GM21786 (cell line): Measurements from ENCODE around the gene XXYLT1.

Experiments
- ATAC-seq: cut with Tn5 transposase; IDR thresholded peaks from one replicate; pipeline ENCODE4 v1.9.1; 2021; ENCODE audit not compliant: unreplicated experiment

Gene XXYLT1

DNA sequence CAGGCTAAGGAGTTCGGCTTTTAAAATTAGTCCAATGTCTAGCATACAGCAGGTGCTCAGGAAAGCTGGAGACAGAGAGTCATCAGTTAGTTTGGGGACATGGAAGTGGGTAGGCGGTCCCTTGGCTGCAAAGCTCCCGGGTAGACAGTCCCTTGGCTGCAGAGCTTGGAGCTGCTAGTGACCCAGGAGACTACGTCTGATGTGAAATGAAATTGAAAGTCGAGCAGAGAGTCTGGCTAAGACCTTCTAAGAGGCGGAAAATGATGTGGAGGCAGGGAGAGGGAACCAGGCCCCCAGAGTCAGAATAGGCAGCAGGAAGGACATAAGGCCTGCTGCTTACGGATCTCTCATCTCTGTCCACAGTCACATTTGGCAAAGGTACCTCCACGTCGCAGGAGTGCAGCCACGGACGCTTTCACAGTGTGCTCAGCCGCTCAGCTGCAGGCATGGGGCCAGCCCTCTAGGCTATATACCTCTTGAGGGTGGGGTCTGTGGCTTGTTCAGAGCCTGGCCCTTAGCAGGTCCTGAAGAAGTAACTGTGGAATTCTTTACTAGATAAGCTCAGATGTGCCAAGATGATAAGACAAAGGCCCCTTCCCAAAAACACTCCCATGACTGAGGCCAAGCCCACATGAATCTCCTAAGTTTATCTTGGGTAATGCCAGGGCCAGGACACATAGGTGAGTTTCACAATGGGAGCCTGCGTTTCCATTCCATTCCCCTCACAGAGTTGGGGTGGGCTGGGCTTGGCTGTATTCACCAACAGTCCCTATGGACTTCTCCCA lies 131.7 kb downstream of the XXYLT1 start:
- ATAC-seq: peak; percentile 88

GRCh38 chr3:195137638-195138588 lies 133.0 kb downstream of the XXYLT1 start:
- no peak for ATAC-seq

- no peak for ATAC-seq
These were observed 135.0 kb downstream of the XXYLT1 start for GRCh38 chr3:195135917-195136316.

DNA sequence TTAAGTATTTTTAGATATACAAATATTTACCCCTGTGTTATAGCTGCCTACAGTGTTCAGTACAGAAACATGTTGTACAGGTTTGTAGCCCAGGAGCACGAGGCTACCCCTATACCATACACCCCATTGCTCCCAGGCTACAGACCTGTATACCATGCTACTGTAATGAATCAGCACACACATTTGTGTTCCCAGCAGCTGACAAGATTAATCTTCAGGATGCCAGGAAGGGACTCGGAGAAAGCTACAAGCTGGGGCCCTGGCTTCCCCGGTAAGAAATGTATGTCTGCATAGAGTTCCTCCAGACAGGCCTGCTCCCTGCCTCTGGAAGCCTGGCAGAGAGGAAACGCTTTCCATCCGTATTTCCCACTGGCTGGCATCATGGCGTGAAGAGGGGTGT lies 136.5 kb downstream of the XXYLT1 start:
- ATAC-seq: no peak

- ATAC-seq: no peak
These were observed 137.5 kb downstream of the XXYLT1 start for GRCh38 chr3:195133462-195133861.

DNA sequence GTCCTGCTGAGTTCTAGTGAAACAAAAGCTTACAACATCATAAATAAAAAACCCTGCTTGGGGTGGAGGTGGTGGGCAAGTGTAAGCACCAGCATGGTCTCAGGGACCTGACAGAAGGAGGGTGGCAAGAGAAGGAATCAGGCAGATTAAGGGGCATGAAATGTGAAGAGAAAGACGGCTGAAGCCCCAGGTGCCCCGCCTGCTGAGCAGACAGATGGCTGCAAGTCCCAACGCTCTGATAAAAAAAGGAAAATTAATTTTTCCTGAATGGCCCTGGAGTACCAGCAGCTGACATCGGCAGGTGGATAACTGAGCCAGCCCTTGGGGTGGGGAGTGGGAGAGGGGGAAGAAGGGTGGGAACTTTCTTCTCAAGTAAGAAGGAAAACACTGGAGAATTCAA lies 137.9 kb downstream of the XXYLT1 start:
- ATAC-seq: no peak

GRCh38 chr3:195131176-195131575 lies 139.8 kb downstream of the XXYLT1 start:
- no peak for ATAC-seq

DNA sequence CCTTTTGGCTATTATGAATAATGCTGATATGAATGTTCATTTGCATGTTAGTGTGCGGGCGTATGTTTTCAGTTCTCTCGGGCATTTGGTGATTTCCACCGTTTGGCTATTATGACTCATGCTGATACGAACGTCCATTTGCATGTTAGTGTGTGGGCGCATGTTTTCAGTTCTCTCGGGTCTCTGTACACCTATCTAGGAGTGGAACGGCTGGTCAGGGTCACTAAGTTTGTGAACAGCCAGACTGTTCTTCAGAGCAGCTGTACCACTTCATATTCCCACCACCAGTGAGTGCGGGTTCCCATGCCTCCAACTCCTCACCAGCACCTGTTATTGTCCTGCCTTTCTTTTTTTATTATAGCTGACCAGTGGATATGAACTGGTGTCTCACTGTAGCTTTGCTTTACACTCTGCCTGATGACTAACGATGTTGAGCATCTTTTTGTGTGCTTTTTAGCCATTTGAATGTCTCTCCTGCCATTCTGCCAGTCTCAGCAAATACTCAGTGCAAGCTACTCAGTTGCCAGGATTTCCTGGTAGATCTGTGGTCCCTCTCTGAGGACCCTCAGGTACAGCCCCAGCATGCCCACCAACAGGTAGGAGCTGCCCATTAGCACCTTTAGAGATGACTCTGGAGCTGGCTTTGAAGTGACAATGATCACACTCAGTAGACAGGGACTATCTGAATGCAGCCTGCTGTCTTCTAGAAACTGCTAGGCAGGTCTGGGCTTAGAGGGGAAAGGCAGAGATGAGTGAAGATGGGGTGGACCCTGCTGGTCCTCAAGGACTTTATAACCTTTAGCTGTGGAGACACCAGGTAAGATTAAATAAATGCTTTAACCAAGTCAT lies 141.1 kb downstream of the XXYLT1 start:
- peak; percentile 88 for ATAC-seq

GRCh38 chr3:195129072-195129643 lies 141.8 kb downstream of the XXYLT1 start:
- ATAC-seq: no peak

DNA sequence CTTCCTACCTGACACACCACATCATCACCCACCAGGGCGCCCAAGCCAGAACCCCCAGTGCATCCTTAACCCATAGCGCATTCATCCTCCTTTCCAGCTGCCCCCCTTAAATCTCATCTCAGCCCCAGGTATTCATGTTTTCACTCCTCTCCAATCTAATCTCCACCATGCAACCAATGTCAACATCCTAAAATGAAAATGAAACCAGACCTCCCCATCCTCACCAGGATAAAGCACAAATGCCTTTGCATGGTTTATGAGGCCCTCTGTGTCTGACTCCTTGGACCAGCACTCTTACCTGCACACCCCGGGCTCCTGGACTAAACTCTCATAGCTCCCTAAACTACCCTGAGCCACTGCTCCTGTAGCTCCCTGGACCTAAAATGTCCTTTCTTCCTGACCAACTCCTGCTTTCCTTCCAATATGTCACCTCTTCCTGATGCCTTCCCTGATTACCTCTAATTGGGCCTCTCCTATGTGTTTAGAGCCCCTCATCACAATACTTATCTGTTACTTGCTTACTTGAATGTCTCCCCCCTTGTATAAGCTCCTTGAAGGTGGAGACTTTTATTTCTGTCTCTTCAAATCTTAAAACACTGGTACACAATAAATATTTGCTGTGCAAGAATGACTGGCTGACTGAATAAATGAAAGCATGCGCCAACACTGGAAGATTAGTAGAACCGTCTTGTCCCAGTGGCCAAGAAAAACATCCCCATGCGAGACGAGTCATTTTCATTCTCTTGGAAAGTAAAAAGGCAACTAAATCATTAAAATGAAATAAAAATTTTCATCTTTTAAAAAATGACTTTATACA lies 142.5 kb downstream of the XXYLT1 start:
- ATAC-seq: no peak

DNA sequence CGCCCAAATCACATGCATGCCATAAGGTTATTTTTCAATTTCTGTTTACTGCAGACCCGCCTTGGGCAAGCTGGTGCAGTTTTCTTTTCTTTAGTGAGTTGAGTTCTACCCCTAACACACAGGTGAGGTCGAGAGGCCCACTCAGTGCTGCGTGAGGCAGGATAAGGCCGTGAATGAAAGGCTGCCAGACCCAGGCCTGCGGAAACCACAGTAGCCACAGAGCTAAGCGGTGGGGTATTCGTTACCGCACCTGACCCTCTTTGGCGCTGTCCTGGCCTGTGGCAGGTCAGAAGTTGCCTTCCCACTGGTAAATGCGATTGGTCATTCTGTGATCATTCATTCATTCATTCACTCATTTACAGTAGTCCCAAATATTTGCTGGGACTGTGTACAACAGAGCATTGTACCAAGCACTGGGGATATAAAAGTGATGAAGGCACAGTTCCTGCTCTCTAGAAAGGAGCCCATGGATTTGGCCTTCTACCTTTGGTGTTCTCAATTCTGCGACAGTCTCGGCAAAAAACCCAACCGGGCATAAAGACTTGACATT lies 144.8 kb downstream of the XXYLT1 start:
- no peak for ATAC-seq

DNA sequence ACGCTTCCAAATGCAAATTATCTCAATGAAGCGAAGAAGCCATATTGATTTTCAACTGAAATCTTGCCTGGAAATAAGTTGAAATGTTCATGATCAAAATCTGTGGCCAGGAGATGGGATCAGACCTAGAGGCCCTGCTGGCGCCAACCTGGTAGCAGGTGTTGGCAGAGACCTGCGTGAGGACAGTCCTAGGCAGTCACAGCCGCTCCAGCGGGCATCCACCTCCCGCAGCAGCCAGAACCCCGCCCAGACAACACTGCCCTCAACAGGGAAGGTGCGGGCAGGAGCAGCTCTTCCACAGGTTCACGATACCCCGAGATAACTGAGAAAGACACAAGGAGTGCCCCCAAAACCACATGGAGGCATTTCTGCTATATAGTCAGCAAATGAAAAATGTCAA lies 145.3 kb downstream of the XXYLT1 start:
- ATAC-seq: no peak

DNA sequence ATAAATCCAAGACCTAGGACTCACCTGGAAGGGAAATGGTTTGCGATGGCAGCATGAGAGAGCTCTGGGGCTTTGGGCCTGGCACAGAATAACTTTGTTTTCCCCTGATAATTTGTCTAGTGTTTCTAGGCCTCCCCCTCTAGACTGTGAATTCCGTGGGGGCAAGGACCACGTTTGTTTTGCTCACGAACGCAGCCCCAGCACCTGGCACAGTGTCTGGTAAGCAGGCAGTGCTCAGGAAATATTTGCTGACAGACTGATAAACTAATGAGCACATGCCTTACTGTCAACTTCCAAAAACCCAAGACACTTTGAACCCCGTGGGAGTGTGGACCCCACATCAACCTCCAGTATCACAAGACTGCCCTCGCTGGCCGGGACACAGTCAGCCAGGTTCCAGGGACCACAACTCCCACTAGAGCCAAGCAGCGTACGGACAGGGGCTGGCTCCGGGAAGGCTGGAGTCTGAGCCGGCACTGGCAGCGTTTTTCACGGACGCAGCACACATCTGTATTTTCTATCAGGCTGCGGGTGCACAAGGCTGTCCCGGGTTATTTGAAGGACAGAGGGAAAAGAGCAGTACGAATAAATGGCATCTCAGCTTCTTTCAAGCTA lies 146.5 kb downstream of the XXYLT1 start:
- ATAC-seq: no peak

DNA sequence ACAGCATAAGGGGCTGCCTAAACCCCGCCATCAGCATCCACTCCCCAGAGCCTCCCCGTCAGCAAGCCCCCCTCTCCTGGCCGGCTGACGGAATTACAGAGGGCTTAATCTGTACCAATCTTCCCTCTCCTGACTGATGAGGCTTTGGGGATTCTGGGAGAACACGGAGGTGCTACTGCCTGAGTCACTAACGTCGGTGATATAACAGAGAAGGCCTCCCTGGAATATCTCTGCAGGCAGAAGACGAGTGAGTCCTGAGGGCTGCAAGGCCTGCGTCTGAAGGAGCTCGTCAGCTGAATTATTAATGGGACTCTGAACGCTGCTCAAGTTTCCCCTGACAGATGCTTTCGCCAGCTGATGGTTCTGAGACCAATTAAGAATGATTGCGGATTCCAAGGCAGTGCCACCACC lies 147.7 kb downstream of the XXYLT1 start:
- no peak for ATAC-seq

DNA sequence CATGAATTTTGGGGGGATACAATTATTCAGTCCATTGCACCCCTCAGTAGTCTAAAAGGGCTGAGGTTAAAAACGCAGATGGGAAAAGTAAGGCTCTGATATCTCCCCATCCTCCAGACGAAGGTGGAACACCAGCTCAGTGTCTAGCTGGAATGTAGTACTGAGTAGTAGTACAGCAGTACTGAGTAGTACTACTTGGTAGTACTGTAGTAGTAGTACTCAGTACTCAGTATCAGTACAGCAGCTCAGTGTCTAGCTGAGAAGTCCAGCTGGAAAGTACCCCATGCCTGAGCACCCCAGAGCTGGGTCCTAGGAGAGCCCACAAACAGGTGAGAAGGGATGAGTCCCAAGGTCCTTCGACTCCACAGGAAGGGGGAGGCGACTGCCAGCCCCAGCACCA lies 148.7 kb downstream of the XXYLT1 start:
- ATAC-seq: no peak

DNA sequence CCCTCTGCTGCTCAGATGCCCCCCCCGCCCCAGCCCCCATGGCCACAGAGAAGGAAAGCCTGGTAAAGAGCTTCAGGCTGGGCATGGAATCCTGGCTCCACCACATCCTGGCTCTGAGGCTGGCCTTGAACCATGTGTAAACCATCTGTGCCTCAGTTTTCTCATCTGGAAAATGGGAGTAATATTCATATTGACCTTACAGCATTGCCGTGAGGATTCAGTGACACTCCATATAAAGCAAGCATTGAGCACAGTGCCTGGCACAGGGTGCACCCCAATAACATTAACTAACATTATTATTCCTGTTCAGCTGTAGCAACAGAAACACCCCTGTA lies 150.7 kb downstream of the XXYLT1 start:
- ATAC-seq: no peak

- no peak for ATAC-seq
These were observed 151.3 kb downstream of the XXYLT1 start for GRCh38 chr3:195119461-195120266.

GRCh38 chr3:195118671-195119070 lies 152.3 kb downstream of the XXYLT1 start:
- no peak for ATAC-seq
